BE2C (cell line): ENCODE measurements around the gene MMRN2. TPM values are rescaled to one million over a fixed set of nuclear protein-coding genes. Genes with fewer than 3 reads are reported as not detected.
"Not testable (repeated sequence)": the region's sequence is repeated elsewhere in the genome, so short reads cannot be mapped to it uniquely, and the experiment has no call there.

Source experiments
- DNase-seq: peaks from one replicate; pipeline ENCODE4 v3.0.0-alpha.2; 2020
- H3K27me3 ChIP-seq: fragments of 250-450 bp; sonication (Bioruptor Pico); 2 replicates; pipeline ENCODE4 v1.5.1; 2020; ENCODE audit warnings: mild to moderate bottlenecking
- H3K36me3 ChIP-seq: fragments of 250-450 bp; sonication (Bioruptor Pico); 2 replicates; pipeline ENCODE4 v1.5.1; 2020; ENCODE audit warnings: mild to moderate bottlenecking
- H3K4me1 ChIP-seq: fragments of 250-450 bp; sonication (Bioruptor Pico); 2 replicates; pipeline ENCODE4 v1.5.1; 2020
- H3K4me3 ChIP-seq: 2 replicates; pipeline ENCODE4 v1.5.1; 2011; ENCODE audit warnings: low read depth, low read length
- H3K9me3 ChIP-seq: fragments of 250-450 bp; sonication (Bioruptor Pico); 2 replicates; pipeline ENCODE4 v1.5.1; 2020
- polyA plus RNA-seq: library from polyadenylated mRNA; unstranded; fragments of >200 nt; gene quantifications from one replicate; pipeline ENCODE4 v1.2.1, GENCODE V29; 2012; ENCODE audit warnings: low read depth, missing spikeins; ENCODE audit not compliant: insufficient read length, insufficient read depth
- TF ChIP-seq, protein P1 (sequence below): IDR thresholded peaks from 2 replicates; pipeline ENCODE4 v1.5.1; 2012; ENCODE audit warnings: mild to moderate bottlenecking, low read depth, low read length

The MMRN2 gene, protein sequence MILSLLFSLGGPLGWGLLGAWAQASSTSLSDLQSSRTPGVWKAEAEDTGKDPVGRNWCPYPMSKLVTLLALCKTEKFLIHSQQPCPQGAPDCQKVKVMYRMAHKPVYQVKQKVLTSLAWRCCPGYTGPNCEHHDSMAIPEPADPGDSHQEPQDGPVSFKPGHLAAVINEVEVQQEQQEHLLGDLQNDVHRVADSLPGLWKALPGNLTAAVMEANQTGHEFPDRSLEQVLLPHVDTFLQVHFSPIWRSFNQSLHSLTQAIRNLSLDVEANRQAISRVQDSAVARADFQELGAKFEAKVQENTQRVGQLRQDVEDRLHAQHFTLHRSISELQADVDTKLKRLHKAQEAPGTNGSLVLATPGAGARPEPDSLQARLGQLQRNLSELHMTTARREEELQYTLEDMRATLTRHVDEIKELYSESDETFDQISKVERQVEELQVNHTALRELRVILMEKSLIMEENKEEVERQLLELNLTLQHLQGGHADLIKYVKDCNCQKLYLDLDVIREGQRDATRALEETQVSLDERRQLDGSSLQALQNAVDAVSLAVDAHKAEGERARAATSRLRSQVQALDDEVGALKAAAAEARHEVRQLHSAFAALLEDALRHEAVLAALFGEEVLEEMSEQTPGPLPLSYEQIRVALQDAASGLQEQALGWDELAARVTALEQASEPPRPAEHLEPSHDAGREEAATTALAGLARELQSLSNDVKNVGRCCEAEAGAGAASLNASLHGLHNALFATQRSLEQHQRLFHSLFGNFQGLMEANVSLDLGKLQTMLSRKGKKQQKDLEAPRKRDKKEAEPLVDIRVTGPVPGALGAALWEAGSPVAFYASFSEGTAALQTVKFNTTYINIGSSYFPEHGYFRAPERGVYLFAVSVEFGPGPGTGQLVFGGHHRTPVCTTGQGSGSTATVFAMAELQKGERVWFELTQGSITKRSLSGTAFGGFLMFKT
- polyA plus RNA-seq: not detected

DNA sequence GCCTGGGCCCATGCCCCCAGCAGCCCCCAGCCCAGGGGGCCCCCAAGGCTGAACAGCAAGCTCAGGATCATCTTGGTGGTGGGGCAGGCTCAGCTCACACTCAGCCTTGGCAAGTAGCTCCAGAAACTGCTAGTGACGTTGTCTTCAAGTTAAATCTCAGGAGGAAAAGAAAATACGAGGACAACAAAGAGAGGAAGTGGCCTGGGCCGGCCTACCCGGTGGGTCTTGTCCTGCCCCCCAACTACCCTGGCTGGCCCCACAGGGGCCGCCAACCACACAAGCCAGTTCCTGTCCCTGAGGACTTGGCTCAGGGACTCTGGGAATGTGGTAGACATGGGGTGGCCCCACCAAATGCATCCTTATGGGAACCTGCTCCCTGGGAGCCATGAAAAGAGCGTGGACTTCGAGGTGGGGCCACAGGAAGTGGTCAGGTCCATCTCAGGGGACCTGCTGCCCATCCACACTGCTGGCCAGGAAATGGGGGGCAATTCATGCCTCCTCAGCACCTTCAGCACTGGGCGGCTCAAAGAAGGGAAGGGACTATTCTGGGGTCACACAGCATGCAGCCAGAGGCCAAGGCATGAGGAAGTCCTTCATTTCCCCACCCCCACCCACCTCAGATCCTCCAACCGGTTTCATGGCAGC lies at the start of gene MMRN2:
Gene MMRN2, minus strand, starts transcription at position 145 of the 645 bp plus-strand sequence. Its CDS starts 74 bp downstream, at position 71.
- Histone ChIP-seq H3K4me3 (no peak within 1 kb of the TSS), H3K27me3 (no peaks in the 10 kb centered on the region), H3K9me3 (no peaks in the 10 kb centered on the region), H3K4me1 (peaks cover 3% of the 10 kb centered on the region; the same call in 1 of the 2 replicates), H3K36me3 (no peaks in the 10 kb centered on the region)
- TF ChIP-seq, protein P1, sequence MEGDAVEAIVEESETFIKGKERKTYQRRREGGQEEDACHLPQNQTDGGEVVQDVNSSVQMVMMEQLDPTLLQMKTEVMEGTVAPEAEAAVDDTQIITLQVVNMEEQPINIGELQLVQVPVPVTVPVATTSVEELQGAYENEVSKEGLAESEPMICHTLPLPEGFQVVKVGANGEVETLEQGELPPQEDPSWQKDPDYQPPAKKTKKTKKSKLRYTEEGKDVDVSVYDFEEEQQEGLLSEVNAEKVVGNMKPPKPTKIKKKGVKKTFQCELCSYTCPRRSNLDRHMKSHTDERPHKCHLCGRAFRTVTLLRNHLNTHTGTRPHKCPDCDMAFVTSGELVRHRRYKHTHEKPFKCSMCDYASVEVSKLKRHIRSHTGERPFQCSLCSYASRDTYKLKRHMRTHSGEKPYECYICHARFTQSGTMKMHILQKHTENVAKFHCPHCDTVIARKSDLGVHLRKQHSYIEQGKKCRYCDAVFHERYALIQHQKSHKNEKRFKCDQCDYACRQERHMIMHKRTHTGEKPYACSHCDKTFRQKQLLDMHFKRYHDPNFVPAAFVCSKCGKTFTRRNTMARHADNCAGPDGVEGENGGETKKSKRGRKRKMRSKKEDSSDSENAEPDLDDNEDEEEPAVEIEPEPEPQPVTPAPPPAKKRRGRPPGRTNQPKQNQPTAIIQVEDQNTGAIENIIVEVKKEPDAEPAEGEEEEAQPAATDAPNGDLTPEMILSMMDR: no peak
- DNase-seq: no peak

DNA sequence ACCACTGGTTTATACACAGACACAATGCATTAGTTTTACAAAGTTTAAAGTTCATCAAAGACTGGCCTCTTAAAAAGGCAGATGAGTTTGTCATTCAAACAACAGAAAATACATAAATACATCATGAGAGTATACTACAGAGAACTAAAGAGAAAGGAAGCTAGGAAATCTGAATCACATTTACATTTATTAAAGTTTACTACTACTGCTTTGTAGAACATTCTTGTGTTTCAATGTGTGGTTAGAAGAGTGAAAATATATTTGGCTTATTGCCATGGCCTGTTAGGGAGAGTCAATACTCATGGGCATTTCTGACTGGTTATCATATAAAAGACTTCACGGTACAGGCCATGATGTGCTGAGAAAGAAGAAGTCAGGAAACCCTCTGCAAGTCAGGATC lies 49.7 kb upstream of the MMRN2 start:
- DNase-seq, H3K4me3 ChIP-seq, H3K27me3 ChIP-seq, H3K4me1 ChIP-seq, H3K9me3 ChIP-seq, H3K36me3 ChIP-seq: not testable (repeated sequence)

DNA sequence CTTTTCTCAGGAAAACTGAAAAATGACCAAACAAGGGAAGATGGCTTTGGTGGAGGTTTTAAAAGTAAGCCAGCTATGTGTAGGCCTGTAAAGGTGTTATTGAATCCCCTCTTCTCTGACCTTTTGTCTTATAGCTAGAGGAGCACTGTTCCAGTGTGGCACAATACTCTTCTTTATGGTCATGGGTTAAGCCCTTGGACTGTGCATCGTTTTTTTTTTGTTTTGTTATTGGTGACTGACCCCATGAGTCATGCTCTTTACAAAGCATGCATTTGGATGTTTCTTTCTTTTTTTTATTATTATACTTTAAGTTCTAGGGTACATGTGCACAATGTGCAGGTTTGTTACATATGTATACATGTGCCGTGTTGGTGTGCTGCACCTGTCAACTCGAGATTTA lies 43.1 kb upstream of the MMRN2 start:
- no peaks in the 10 kb centered on the region for H3K27me3 ChIP-seq
- H3K9me3 ChIP-seq: no peaks in the 10 kb centered on the region
- H3K4me1 ChIP-seq: no peaks in the 10 kb centered on the region
- TF ChIP-seq, protein P1: no peak
- no peak overlapping the region for H3K4me3 ChIP-seq
- no peaks in the 10 kb centered on the region for H3K36me3 ChIP-seq
- DNase-seq: no peak

DNA sequence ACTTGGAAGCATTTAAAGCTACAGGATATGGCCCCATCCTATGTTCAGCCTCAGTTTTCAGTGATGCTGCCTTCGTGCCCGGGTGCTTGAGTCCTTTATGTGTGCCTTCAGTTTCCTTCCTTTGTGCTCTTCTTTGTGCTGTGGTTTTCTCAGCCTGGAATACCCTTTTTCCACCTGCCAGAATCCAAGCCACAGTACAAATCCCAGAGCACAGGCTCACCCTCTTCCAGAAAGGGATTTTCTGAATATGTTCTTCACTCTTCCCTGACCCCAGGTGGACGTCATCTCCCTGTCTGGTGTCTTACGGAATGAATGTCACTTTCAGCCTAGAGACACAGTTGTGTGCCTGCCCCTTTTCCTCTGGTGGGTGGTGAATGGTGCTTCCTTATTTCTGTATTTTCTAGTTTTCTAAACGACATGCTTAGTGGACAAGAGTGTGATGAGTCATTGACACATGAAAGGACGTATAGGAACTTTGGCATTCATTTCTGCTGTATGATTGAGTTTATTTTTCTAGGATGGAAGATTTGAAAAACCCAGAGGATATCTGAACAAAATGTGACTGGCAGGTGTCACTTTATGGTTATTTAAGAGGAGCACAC lies 42.5 kb upstream of the MMRN2 start:
- not testable (repeated sequence) for H3K4me1 ChIP-seq, H3K36me3 ChIP-seq, H3K9me3 ChIP-seq, H3K27me3 ChIP-seq, H3K4me3 ChIP-seq, DNase-seq

DNA sequence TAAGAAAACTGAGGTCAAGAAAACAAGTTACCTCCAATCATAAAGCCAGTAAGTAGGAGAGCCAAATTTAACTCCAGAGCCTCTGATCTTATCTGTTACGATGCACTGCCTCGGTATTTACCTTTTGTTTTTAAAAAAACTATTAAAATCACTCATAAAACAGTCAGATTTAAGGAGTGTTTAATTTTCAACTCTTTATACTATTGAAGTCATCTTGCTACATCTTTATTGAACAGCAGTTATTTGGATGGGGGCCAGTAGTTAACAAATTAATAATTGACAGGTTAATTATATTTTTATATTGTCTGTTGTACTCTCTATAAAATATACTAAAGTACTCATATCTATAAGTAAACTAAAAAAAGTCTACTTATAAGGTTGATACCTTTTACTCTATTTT lies 35.5 kb upstream of the MMRN2 start:
- Histone ChIP-seq H3K27me3 (no peaks in the 10 kb centered on the region), H3K9me3 (no peaks in the 10 kb centered on the region), H3K36me3 (no peaks in the 10 kb centered on the region), H3K4me1 (no peaks in the 10 kb centered on the region), H3K4me3 (no peak overlapping the region)
- DNase-seq: no peak
- TF ChIP-seq, protein P1: no peak

DNA sequence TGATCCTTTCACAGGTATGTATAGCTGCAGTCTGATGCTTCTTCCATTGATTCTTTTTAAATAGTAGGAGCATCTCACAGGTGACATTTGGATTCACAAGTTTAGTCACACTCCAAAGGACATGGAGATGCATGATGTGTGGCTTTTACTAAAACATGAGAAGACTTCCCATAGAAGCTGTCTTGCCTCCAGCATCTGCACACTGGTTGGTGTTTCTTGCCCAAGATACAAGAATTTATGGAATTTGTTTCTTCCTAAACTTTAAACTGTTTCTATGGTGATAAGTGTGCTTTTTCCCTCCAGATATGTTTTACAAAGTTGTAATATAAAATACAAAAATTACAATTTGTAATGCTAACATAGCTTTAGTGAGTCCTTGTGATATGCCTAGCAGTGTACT lies 35.0 kb upstream of the MMRN2 start:
- Histone ChIP-seq H3K36me3 (no peaks in the 10 kb centered on the region), H3K4me3 (no peak overlapping the region), H3K4me1 (no peaks in the 10 kb centered on the region), H3K9me3 (no peaks in the 10 kb centered on the region), H3K27me3 (no peaks in the 10 kb centered on the region)
- TF ChIP-seq, protein P1: no peak
- no peak for DNase-seq

DNA sequence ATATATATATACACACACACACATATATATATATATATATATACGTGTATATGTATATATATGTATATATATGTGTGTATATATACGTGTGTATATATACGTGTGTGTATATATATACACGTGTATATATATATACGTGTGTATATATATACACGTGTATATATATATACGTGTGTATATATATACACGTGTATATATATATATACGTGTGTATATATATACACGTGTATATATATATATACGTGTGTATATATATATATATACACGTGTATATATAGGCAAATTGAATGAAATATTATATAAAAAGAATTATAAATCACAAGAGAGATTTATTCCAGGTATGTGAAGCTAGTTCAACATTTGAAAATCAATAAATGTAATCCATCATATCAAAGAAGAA lies 33.9 kb upstream of the MMRN2 start:
- not testable (repeated sequence) for H3K9me3 ChIP-seq, H3K36me3 ChIP-seq

More for the DNA sequence above, 33.9 kb upstream of the MMRN2 start:
- not testable (repeated sequence) for H3K27me3 ChIP-seq, H3K4me1 ChIP-seq, DNase-seq, H3K4me3 ChIP-seq
